ENCODE results near the gene ZNF140.

The ZNF140 gene

GRCh38 chr12:133080368-133081158 lies at the start of gene ZNF140:
TSS of gene ZNF140 (plus strand) at chr12:133080923. CDS start at chr12:133081321, 398 bp downstream.
- peak within 1 kb of the TSS; percentile 82 for H3K9ac ChIP-seq (ENCODE audit: low read depth, low read length)
- H3K9me3 ChIP-seq (ENCODE audit: control insufficient read depth, insufficient read depth, low read length): peaks cover 28% of the 10 kb centered on the region

GRCh38 chr12:133037207-133038005 lies 43.3 kb upstream of the ZNF140 start, which contains the start of gene ZNF84:
TSS of gene ZNF84 (plus strand) at chr12:133037509. CDS start at chr12:133041468, 3,959 bp downstream.
- peaks cover 22% of the 10 kb centered on the region for H3K9me3 ChIP-seq (ENCODE audit: control insufficient read depth, insufficient read depth, low read length)
- H3K4me1 ChIP-seq (ENCODE audit: insufficient read depth, low read length): no peaks in the 10 kb centered on the region
- peaks cover 8% of the 10 kb centered on the region for H3K36me3 ChIP-seq (ENCODE audit: insufficient read depth, low read length)
- peak within 1 kb of the TSS; percentile 90 for H3K9ac ChIP-seq (ENCODE audit: low read depth, low read length)

More at GRCh38 chr12:133080368-133081158, at the start of gene ZNF140:
- Histone ChIP-seq H3K36me3 (ENCODE audit: insufficient read depth, low read length) (peaks cover 8% of the 10 kb centered on the region), H3K4me1 (ENCODE audit: insufficient read depth, low read length) (no peaks in the 10 kb centered on the region)

- Histone ChIP-seq H3K9ac (ENCODE audit: low read depth, low read length) (peak overlapping the region; percentile 90), H3K9me3 (ENCODE audit: control insufficient read depth, insufficient read depth, low read length) (peaks cover 29% of the 10 kb centered on the region), H3K4me1 (ENCODE audit: insufficient read depth, low read length) (no peaks in the 10 kb centered on the region), H3K36me3 (ENCODE audit: insufficient read depth, low read length) (peaks cover 13% of the 10 kb centered on the region)
Measured at GRCh38 chr12:133038118-133038709, 42.5 kb upstream of the ZNF140 start.

GRCh38 chr12:133046698-133047097 lies 34.0 kb upstream of the ZNF140 start:
- peaks cover 58% of the 10 kb centered on the region for H3K36me3 ChIP-seq (ENCODE audit: insufficient read depth, low read length)
- peaks cover 68% of the 10 kb centered on the region for H3K9me3 ChIP-seq (ENCODE audit: control insufficient read depth, insufficient read depth, low read length)
- H3K4me1 ChIP-seq (ENCODE audit: insufficient read depth, low read length): no peaks in the 10 kb centered on the region
- H3K9ac ChIP-seq (ENCODE audit: low read depth, low read length): no peak overlapping the region

- no peaks in the 10 kb centered on the region for H3K4me1 ChIP-seq (ENCODE audit: insufficient read depth, low read length)
- no peak overlapping the region for H3K9ac ChIP-seq (ENCODE audit: low read depth, low read length)
- peaks cover 62% of the 10 kb centered on the region for H3K9me3 ChIP-seq (ENCODE audit: control insufficient read depth, insufficient read depth, low read length)
- peaks cover 21% of the 10 kb centered on the region; the same call in 1 of the 2 replicates for H3K36me3 ChIP-seq (ENCODE audit: insufficient read depth, low read length)
Measured at GRCh38 chr12:133057446-133057845, 23.3 kb upstream of the ZNF140 start.

GRCh38 chr12:133058203-133059113 lies 22.3 kb upstream of the ZNF140 start:
- Histone ChIP-seq H3K36me3 (ENCODE audit: insufficient read depth, low read length) (peaks cover 16% of the 10 kb centered on the region; the same call in 1 of the 2 replicates), H3K9ac (ENCODE audit: low read depth, low read length) (no peak overlapping the region)

GRCh38 chr12:133061954-133062353 lies 18.8 kb upstream of the ZNF140 start:
- Histone ChIP-seq H3K9ac (ENCODE audit: low read depth, low read length) (no peak overlapping the region), H3K4me1 (ENCODE audit: insufficient read depth, low read length) (no peaks in the 10 kb centered on the region), H3K9me3 (ENCODE audit: control insufficient read depth, insufficient read depth, low read length) (peaks cover 66% of the 10 kb centered on the region), H3K36me3 (ENCODE audit: insufficient read depth, low read length) (peaks cover 10% of the 10 kb centered on the region; the same call in 1 of the 2 replicates)

More at GRCh38 chr12:133058203-133059113, 22.3 kb upstream of the ZNF140 start:
- H3K4me1 ChIP-seq (ENCODE audit: insufficient read depth, low read length): no peaks in the 10 kb centered on the region
- H3K9me3 ChIP-seq (ENCODE audit: control insufficient read depth, insufficient read depth, low read length): peaks cover 66% of the 10 kb centered on the region

- H3K9me3 ChIP-seq (ENCODE audit: control insufficient read depth, insufficient read depth, low read length): peaks cover 58% of the 10 kb centered on the region
- no peak overlapping the region for H3K9ac ChIP-seq (ENCODE audit: low read depth, low read length)
- no peaks in the 10 kb centered on the region for H3K4me1 ChIP-seq (ENCODE audit: insufficient read depth, low read length)
- peaks cover 9% of the 10 kb centered on the region; the same call in 1 of the 2 replicates for H3K36me3 ChIP-seq (ENCODE audit: insufficient read depth, low read length)
Measured at GRCh38 chr12:133063556-133063955, 17.2 kb upstream of the ZNF140 start.

- no peak overlapping the region for H3K9ac ChIP-seq (ENCODE audit: low read depth, low read length)
Measured at GRCh38 chr12:133073836-133074235, 6.9 kb upstream of the ZNF140 start.

GRCh38 chr12:133080026-133080367 lies 726 bp upstream of the ZNF140 start:
- H3K9me3 ChIP-seq (ENCODE audit: control insufficient read depth, insufficient read depth, low read length): peaks cover 28% of the 10 kb centered on the region
- peak overlapping the region; percentile 82 for H3K9ac ChIP-seq (ENCODE audit: low read depth, low read length)
- peaks cover 8% of the 10 kb centered on the region for H3K36me3 ChIP-seq (ENCODE audit: insufficient read depth, low read length)
- H3K4me1 ChIP-seq (ENCODE audit: insufficient read depth, low read length): no peaks in the 10 kb centered on the region

More at GRCh38 chr12:133073836-133074235, 6.9 kb upstream of the ZNF140 start:
- Histone ChIP-seq H3K36me3 (ENCODE audit: insufficient read depth, low read length) (no peaks in the 10 kb centered on the region), H3K4me1 (ENCODE audit: insufficient read depth, low read length) (no peaks in the 10 kb centered on the region), H3K9me3 (ENCODE audit: control insufficient read depth, insufficient read depth, low read length) (peaks cover 13% of the 10 kb centered on the region; the same call in 1 of the 2 replicates)

- H3K36me3 ChIP-seq (ENCODE audit: insufficient read depth, low read length): peaks cover 8% of the 10 kb centered on the region
- peaks cover 28% of the 10 kb centered on the region for H3K9me3 ChIP-seq (ENCODE audit: control insufficient read depth, insufficient read depth, low read length)
- no peaks in the 10 kb centered on the region for H3K4me1 ChIP-seq (ENCODE audit: insufficient read depth, low read length)
- H3K9ac ChIP-seq (ENCODE audit: low read depth, low read length): peak overlapping the region; percentile 82
Measured at GRCh38 chr12:133081159-133081780, 547 bp downstream of the ZNF140 start.

- Histone ChIP-seq H3K36me3 (ENCODE audit: insufficient read depth, low read length) (peaks cover 8% of the 10 kb centered on the region), H3K9ac (ENCODE audit: low read depth, low read length) (no peak overlapping the region)
Measured at GRCh38 chr12:133083345-133083744, 2.6 kb downstream of the ZNF140 start.

GRCh38 chr12:133105620-133106019 lies 24.9 kb downstream of the ZNF140 start:
- Histone ChIP-seq H3K9me3 (ENCODE audit: control insufficient read depth, insufficient read depth, low read length) (peaks cover 67% of the 10 kb centered on the region), H3K4me1 (ENCODE audit: insufficient read depth, low read length) (no peaks in the 10 kb centered on the region), H3K9ac (ENCODE audit: low read depth, low read length) (no peak overlapping the region), H3K36me3 (ENCODE audit: insufficient read depth, low read length) (peaks cover 17% of the 10 kb centered on the region; the same call in 1 of the 2 replicates)

More at GRCh38 chr12:133083345-133083744, 2.6 kb downstream of the ZNF140 start:
- Histone ChIP-seq H3K9me3 (ENCODE audit: control insufficient read depth, insufficient read depth, low read length) (peaks cover 30% of the 10 kb centered on the region), H3K4me1 (ENCODE audit: insufficient read depth, low read length) (no peaks in the 10 kb centered on the region)

All from ES-I3 (cell line).